Endothelial cell of umbilical vein (primary cell): ENCODE results near the gene TIAM1.

Source experiments
- CTCF ChIP-seq, 2 donors: IDR thresholded peaks; 1 replicate in 1 of 2; 2 replicates in 1 of 2; pipeline ENCODE4 v1.5.1; 2011; ENCODE audit warnings: low read length in 2 of 2, mild to moderate bottlenecking in 2 of 2, moderate library complexity in 2 of 2, control low read depth in 1 of 2, inconsistent platforms in 1 of 2, low read depth in 1 of 2; ENCODE audit not compliant: insufficient read depth in 1 of 2; ENCODE audit errors: extremely low read depth in 1 of 2
- EZH2 ChIP-seq: IDR thresholded peaks from 2 replicates; pipeline ENCODE4 v1.6.1; 2012; ENCODE audit warnings: borderline replicate concordance, low read depth, mild to moderate bottlenecking, moderate library complexity, low read length, inconsistent platforms; ENCODE audit not compliant: severe bottlenecking
- GATA2 ChIP-seq: IDR thresholded peaks from 2 replicates; pipeline ENCODE4 v1.7.0; 2011; ENCODE audit warnings: low read depth, mild to moderate bottlenecking, moderate library complexity, mixed read lengths, low read length; ENCODE audit not compliant: insufficient read length, insufficient read depth
- MYC ChIP-seq: IDR thresholded peaks from one replicate; pipeline ENCODE4 v1.6.1; 2011; ENCODE audit warnings: mild to moderate bottlenecking, low read depth, low read length
- POLR2A ChIP-seq: IDR thresholded peaks from 2 replicates; pipeline ENCODE4 v1.6.1; 2012; ENCODE audit warnings: low read depth, mild to moderate bottlenecking, control low read depth, low read length
- POLR2AphosphoS5 ChIP-seq: IDR thresholded peaks from 2 replicates; pipeline ENCODE4 v1.6.1; 2012; ENCODE audit warnings: low read depth, mild to moderate bottlenecking, control low read depth, low read length, moderate library complexity; ENCODE audit not compliant: insufficient read depth

- TF ChIP-seq CTCF (IDR thresholded peaks at IDR 0.05; ENCODE audit: extremely low read depth in 1 of 2, insufficient read depth in 1 of 2, low read depth in 1 of 2, low read length in 2 of 2) (no peak), GATA2 (no peak), MYC (no peak), POLR2A (no peak), EZH2 (no peak), POLR2AphosphoS5 (no peak)
Observed at GRCh38 chr21:31310750-31311149, 33.3 kb downstream of the TIAM1 start.
